ENCODE measurements around the gene DGKH.

DNA sequence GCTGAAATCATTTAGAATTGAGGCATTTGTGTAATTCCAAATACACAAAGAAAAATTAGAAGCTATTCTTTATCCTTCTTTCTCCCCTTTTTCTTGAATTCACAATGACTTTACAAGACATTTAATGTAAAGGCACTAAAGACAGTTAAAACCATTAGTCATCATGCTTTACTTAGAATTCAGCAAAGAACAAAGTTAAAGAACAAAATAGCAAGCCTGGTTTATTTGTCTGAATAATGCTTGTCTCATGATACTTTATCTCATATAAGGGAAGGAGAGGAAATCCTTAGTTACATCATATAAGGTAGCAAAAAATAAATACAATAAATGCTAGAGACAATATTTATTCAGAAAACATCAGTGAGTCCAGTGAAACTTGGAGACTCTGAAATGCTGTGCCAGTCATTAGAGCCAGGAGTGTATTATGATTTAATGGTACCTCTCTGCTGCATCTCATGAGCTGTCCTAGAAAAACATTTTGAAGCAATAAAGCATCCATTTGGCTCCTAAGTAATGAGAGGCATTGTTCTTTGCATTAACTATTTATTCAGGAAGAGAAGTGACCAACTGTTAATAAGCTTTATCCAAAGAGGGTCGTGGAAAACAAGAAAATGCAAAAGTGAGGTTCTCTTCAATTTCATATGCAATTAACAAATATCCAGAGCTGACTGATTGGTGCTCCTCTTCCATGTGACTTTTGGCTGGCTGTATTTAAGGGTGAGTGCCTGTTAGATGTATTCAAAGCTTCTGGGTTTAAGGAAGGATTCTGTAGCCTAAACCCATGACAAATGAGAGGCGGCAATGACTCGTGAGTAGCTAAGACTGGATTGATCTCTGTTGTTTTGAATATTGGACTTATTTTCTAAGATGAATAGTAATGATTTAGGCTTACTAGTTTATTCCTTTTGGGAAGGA, 105.0 kb downstream of the DGKH start:
- TF ChIP-seq POLR2AphosphoS5 (IDR thresholded peaks at IDR 0.05) (no peak), EP300 (IDR thresholded peaks at IDR 0.05) (no peak)
- TF ChIP-seq, protein P1, sequence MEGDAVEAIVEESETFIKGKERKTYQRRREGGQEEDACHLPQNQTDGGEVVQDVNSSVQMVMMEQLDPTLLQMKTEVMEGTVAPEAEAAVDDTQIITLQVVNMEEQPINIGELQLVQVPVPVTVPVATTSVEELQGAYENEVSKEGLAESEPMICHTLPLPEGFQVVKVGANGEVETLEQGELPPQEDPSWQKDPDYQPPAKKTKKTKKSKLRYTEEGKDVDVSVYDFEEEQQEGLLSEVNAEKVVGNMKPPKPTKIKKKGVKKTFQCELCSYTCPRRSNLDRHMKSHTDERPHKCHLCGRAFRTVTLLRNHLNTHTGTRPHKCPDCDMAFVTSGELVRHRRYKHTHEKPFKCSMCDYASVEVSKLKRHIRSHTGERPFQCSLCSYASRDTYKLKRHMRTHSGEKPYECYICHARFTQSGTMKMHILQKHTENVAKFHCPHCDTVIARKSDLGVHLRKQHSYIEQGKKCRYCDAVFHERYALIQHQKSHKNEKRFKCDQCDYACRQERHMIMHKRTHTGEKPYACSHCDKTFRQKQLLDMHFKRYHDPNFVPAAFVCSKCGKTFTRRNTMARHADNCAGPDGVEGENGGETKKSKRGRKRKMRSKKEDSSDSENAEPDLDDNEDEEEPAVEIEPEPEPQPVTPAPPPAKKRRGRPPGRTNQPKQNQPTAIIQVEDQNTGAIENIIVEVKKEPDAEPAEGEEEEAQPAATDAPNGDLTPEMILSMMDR (IDR thresholded peaks at IDR 0.05): no peak

All from esophagus muscularis mucosa (tissue), 4 donors.